DMS53 (cell line): ENCODE data around the gene ANXA9.

Experiments used
- DNase-seq: peaks from one replicate; lab custom pipeline; 2025; lab: John Stamatoyannopoulos, UW

Gene ANXA9

DNA sequence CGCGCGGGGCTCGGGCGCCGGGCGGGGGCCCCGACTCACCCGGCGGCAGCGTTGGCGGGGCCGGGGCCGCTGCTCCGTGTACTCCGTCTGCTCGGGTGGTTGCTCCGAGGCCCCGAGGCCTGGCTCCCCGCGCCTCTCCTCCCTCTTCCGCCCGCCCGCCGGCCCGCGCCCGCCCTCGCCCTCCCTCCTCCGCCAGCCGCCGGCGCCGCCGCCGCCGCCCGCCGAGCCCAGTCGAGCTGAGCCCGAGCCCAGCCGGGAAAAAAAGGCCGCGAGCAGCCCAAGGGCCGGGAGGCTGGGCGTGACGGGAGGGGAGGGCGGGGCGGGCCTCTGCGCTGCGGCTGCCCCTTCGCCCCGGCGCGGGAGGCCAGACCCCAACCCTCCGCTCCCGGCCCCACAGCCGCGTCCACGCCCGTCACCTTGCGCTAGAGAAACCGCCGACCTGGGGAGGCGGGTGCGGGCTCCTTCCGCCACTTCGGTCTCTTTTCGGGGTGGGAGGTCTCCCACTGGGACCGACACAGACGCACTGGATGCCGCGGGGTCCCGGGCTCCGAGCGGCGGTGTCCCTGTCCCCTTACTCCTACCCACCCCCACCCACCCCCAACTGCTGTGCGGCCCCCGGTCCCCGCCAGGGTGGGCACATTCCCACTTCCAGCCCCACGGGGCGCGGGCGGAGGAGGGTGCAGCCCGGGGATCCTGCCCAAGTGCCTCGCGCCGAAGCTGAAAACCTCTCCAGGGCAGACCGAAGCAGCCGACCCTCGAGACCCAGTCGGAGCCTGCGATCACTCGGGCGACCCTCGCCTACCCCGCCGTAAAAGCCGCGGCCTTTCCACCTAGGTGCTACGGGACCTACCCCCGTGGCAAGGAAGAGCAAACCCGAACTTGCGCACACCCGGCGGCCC lies 7.3 kb upstream of the ANXA9 start, which contains the start of gene CERS2:
Gene CERS2 (minus strand): TSS at position 256 of the 899 bp plus-strand sequence. CDS start 5,745 bp downstream, outside the sequence.
- peak; percentile 93 for DNase-seq

DNA sequence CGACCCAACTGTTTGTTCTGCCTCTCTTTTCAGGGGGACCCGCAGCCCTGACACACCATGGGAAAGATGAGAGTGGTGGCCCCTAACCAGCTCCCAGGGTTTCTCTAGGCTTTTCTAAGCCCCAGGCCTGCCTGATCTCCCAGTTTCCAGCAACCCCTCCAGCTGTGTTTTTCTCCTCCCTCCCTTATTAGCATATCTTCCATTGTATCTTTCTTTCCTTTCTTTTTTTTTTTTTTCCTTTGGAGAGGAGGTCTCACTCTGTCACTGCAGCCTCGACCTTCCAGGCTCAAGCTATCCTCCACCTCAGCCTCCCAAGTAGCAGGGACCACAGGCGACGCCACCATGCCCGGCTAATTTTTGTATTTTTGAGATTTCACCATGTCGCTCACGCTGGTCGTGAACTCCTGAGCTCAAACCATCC lies 5.7 kb upstream of the ANXA9 start:
- peak; percentile 23 for DNase-seq

DNA sequence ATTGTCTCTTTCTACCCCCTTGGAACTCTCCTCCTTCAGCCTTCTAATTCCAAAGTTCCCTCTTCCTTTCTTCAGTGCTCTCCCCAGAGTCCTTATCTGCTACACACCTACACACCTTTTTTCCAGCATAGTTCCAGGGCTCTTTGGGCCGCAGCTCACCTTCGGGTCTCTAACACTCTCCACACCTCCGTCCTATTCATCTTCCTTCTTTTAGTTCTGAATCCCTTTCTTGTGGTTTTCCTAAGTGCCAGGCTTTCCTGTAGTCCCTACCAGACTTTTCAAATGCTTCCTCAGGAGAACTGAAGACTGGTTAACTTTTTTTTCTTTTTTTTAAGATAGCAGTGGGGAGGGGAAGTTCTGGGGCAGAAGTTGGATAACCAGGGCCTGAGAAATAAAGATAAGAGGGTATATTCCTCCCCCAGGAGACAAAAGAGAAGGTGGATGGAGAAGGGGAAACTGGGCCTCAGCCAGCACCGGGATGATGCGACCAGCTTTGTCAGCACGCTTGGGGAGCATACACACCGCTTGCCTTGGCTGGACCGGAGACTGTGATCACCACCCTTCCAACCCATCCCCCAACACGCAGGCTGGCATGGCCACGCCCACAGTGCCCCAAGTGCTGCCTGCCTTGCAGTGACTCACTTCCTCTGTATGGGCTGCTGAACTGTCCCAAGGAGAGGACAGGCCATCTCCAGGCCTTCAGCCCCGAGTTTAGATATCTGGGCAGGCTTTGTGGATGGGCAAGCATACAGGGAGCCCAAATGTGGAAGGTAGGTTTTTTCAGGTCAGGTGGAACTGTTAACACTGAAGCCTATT lies 5.0 kb upstream of the ANXA9 start:
- peak; percentile 95 for DNase-seq

DNA sequence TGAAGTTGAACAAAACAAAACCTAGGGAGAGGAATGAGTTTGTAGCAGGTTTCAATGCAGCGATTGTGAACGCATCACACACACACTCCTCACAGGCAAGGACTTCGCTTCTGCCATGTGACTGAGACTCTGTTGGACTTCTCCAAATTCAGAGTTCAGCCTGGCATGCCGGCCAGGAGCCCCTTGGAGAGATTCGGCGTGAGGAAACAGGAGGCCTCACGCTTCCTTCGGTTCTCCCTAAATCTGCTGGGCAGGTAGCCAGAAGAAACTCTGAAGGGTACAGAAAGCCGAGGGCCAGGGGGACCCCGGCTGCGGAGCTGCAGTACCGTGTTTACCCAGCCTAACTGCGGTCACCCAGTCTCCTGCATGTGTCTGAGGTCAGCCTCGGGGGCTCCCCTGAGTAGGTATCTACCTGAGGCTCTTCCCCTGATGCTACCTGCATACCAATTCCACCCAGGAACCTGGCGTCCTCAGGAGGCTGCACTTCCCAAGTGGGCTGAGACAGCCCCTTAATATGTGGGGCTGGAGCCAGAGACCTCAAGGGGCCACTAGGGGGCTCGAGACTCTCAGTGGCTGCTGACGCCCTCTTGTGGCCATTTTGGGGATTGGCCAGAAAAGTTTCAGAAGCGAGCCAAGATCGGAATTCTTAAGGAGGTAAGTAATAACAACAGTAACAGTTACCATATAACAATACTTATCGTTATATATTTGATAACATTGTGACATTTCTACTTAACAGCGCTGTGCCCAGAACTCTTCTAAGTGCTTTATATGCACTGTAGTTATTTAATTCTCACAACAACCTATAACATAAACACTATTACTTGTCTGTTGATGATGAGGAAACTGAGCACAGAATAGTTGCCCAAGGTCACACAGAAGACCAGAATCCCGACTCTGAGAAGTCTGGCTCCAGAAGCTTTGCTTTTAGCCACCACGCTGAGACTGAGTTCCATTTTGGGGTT lies 2.7 kb upstream of the ANXA9 start:
- DNase-seq: peak; percentile 91

DNA sequence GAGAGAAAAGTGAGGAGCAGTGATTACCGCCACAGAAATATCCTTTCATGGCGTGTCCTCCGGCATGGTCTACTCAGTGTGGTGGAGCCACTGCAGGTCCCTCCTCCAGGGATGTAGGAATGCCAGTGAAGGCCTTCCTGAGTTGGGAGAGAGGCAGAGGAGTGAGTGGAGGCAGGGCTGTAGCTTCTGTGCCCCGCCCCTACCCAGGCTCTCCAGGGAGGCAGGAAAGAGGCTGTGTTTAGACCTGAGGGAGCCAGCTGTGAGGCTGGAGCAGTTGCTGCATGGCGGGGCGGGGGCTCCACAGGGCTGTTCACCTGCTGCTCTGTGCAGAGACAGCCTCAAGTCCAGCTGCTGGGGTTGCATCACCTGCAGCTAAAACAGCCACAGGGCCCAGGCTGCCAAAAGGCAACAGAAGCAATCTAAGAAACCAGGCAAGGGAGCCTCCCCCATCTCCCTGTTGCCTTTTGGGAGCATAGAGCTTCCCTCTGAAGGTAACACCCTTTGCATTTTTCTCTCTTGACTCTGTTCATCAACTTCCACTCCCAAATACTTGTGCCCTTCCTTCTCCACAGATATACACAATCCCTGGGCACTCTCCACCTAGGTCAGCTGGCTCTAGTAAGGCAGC lies 801 bp upstream of the ANXA9 start:
- peak; percentile 87 for DNase-seq

DNA sequence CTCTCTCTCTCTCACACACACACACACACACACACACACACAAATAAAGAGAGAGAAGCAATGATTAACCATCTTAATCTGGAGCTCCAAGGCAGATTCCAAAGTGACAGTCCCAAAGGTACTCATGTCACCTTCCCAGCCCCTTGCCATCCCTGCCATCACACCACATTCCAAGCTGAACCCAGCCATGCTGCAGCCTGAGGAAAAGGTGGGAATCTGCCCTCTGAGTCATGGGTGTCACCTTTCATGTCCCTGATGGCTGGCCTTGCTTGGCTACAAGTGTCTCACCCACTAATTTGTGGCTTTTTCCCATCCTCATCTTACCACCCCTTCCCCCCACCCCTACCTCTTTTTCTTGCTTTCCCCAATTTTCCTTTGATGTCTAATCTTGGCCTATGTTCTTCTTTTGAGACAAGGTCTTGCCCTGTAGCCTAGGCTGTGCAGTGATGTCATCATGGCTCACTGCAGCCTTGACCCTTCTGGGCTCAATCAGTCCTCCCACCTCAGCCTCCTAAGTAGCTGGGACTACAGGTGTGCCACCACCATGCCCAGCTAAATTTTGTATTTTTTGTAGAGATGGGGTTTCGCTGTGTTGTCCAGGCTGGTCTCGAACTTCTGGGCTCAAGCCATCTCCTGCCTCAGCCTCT lies 3.2 kb downstream of the ANXA9 start:
- DNase-seq: peak; percentile 50

DNA sequence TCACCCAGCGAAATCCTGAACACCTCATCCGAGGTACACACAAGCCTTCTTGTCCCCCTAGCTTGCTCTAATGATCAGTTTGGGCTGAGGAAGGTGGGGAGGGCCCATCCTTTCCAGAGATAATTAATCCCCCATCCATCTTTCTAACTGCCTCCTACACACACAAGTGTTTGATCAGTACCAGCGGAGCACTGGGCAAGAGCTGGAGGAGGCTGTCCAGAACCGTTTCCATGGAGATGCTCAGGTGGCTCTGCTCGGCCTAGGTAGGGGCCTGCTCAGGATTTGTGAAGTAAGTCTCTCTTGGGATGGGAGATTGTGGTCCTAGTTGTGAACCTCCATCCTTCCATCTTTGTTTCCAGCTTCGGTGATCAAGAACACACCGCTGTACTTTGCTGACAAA lies 5.8 kb downstream of the ANXA9 start:
- peak; percentile 70 for DNase-seq

DNA sequence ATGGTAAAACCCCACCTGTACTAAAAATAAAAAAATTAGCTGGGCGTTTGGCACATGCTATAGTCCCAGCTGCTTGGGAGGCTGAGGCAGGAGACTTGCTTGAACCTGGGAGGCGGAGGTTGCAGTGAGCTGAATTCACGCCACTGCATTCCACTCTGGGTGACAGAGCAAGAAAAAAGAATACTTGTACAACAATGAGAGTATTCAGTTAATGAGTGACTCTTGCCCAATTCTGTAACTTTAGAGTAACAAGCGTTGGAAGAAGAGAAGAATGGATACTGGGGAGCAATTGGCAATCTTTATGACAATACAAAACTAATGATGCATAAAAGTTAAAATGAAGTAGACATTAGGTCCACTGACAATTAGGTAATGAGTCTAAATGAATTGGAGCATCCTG lies 10.5 kb downstream of the ANXA9 start:
- no peak for DNase-seq

DNA sequence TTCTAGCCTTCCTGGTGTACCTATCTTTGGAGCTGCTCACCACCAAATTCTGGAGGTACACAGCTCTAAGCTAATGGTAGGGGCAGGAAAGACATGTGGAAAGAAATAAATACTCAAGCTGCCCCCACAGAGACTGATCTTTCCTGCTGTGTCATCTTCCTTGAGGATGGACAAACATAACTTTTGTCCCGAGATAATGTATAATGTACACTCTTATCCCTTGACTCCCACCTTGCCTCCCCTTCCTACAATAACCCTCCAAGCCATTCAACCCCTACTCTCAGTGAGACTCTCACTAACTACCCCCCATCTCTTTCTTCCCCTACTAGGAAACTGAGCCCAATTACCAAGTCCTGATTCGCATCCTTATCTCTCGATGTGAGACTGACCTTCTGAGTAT lies 12.2 kb downstream of the ANXA9 start:
- no peak for DNase-seq

DNA sequence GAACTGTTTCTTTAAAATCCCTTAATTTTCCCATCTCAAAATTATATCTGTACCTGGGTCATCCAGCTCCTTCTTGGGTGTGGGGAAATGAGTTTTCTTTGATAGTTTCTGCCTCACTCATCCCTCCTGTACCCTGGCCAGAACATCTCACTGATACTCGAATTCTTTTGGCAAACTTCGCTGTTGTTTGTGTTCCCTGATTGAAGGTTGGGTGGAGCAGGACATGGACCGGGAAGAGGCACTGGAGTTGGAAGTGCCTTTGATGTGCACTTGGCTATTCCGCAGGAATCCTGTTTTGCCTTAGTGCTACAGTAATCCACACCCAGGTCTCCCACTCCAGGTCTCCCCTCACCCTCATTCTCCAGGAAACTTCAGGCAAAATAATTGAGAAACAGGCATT lies 13.4 kb downstream of the ANXA9 start:
- no peak for DNase-seq

DNA sequence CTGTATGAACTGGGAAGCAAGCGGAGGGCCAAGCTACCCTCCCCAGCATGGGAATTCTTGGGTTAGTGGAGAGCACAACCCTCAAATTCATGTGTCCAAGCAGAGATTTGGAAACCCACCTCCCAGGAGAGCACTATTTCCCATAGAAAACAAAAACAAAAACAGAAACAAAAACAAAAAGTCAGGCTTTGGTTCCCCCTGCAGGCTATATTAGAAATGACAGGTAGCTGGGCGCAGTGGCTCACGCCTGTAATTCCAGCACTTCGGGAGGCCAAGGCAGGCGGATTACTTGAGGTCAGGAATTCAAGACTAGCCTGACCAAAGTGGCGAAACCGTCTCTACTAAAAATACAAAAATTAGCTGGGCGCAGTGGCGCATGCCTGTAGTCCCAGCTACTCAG lies 13.8 kb downstream of the ANXA9 start:
- peak; percentile 45 for DNase-seq

DNA sequence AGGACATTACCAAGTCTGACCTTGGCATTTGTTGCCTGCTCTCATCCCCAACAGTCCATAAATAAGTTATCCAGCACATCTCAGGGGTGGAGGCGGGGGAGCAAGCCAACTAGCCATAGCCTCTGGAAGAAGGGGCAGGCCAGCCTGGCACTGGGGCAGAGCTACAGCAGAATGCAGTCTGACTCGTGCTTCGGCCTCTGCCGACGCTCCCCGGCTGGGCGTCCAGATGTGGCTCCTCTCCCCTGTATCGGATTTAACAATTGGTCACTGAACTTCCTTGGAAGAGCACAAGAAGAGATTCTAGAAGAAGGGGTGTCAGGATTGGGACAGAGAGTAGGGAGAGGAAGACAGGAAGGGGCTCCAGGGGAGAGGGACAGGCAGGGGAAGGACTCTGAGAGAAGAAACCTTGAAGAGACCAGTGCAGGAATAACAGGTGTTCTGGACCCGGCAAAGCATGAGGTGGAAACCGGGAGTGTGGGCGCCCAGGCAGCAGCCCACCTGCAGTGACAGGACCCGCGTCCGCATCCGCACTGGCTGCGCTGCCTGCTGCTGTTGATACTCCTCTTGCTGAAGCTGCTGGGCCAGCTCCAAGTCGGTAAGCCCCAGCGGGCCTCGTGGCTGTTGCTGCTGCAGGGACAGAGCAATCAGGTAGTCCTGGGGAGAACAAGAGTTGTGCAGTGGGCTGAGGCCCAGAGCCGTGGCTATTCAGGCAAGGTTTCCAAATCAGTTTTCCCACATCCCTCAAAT lies 15.2 kb downstream of the ANXA9 start:
- DNase-seq: no peak

DNA sequence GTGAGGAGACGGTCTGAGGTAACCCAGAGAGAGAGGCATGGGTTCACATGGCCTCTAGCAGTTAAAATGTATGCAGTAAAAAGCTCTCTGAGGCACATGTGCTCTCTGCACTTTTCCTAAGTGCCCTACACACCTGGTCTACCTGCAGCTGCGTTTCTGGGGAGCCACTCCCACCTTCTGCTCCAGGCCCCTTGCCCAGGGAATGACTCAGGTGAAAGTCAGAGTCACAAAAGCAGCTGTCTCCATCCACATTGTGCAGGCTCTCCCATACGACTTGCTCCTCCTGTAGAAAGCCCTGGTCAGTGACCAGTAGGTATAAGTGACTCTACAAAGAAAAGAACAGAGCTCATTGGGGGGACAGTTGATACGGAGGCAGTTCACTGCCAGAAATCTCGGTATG lies 15.9 kb downstream of the ANXA9 start:
- peak; percentile 68 for DNase-seq

DNA sequence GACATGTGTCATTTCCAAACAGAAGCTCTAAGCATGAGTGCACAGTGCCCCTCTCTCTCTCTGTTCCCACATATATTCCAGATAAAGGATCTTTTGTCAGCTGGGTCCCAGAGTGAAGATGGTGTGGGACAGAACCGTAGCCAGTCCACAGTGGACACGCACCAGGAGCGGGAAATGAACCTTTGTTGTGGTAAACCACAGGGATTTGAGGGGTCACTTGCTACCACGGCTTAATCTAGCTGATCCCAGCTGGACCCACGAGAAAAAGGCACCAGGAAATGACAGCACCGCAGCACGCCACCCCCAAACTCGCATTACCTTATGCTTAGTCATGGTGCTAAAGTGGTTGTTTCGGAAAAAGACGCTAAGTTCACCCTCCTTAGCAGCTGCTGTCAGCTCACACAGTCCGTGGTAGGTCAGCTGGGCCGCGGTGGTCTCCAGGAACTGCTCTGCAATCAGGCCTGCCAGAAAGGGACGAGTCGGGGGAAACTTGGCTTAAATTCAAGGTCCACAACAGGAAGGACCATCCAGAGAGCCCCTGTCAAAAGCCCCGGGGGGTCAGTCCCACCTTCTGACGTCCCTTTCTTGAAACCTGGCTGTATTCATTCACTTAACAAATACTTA lies 17.1 kb downstream of the ANXA9 start:
- no peak for DNase-seq

DNA sequence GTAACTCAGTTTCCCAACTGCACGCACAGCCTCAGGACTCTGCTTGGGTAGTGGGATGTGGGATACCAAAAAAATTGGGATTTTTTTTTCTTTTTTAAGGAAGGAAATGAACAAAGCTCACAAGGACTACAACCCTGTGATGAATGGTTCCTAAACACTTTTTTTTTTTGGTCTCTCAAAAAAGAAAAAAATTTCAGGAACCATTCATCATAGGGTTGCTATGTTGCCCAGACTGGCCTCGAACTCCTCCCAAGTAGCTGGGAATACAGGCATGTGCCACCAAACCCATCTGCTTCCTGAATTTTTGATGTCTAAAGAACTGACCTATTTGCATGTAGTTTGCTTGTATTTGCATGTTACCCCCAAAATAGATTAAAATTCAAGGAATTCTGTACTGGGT lies 17.8 kb downstream of the ANXA9 start:
- no peak for DNase-seq

DNA sequence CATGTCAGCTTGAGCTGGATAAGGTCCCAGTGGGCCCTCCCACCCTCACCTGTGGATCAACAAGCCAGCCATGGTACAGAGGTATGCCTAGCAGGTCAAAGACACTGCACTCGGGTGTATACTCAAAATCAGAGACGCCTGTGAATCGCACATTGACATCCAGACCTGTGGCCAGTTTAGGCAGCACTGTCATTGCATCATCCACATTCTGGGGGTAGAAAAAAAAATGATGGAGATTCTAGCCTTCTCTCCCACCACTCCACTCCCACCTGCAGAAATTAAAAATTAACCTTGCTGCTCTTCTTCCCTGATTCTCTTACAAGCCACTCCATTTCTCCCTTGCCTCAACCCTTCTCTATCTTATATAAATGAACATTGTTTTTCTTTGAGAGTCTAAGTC lies 18.3 kb downstream of the ANXA9 start:
- DNase-seq: no peak

DNA sequence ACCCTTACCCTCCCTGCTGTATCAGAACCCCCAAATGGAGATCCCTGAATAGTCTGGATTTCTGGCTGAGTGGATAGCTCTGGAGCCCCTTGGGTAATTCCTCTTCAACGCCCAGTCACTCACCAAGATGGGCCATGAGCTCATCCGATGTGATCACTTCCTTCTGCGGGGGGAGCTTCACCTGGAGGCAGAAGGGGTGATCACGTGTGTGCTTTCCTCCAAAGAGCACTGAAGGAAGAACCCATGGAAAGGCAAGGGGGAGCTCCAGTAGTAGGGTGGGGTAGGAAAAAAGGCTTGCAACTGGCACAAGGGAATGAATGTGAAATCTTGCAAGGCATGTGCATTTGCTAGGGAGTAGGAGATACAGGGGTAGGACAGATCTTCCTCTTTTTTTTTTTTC lies 19.5 kb downstream of the ANXA9 start:
- DNase-seq: no peak

DNA sequence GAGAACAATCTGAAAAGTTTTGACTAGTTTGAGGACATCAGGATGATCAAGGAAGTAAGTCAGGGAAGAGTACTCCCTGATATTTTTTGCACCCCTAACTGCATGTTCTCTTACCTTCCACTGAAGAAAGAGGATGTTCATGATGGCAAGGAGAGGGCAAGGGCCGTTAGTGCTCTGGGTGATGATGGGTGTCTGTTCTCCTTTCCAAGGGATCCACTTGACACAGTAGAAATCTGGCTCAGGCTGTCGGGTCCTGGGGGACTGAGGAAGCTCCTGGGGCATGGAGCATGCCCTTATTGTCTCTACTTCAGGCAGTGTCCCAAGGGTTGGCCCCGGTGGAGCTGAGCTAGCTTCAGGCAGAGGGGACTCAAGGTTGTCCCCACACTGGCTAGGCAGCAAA lies 20.0 kb downstream of the ANXA9 start:
- DNase-seq: no peak

DNA sequence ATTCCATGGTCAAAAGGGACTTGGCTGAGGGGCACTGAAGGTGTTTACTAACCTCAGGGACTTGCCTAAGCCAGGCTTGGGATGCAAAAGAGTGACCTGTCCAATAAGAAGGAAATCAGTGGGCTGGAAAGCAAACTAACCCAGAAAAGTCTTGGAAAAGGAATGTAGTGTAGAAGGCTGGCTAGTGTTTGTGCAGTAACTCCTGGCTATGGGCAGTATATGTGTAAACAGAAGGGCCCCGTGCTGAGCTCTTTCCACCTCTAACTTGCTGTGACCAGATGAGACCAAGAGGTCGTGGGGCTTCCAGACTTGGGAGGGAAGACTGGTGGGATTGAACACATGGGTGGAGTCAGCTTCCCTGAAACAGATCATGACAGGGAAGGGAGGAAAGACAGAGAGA lies 20.5 kb downstream of the ANXA9 start:
- no peak for DNase-seq

DNA sequence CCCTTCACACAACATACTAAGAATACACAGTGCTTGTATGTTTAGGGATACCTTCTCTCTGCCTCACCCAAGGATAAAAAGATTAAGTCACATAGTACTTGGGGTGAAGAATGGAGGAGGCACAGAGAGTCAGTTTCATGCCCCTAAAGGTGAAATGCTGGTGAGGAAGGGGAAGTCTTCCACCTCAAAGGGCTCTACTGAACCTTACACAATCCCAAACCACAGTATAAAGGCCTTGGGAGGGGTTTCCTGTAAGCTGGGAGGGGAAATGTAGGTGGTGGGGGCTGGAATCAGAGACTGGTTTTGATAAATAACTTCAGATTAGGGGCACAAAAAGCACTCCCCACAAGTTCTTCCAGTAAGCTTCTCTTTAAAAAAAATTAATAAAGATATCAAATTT lies 21.1 kb downstream of the ANXA9 start:
- DNase-seq: no peak
